GM21825 (cell line): ENCODE data around the gene MPL.

ENCODE experiments used
- ATAC-seq: cut with Tn5 transposase; IDR thresholded peaks from one replicate; pipeline ENCODE4 v1.9.1; 2021; ENCODE audit warnings: mild to moderate bottlenecking, moderate library complexity; ENCODE audit not compliant: unreplicated experiment

Gene MPL

GRCh38 chr1:43351421-43352350 lies 14.1 kb downstream of the MPL start:
- ATAC-seq: no peak

- no peak for ATAC-seq
These were observed 14.7 kb downstream of the MPL start for GRCh38 chr1:43352351-43352705.

GRCh38 chr1:43352881-43353280 lies 15.3 kb downstream of the MPL start:
- ATAC-seq: no peak

GRCh38 chr1:43354471-43354870 lies 16.9 kb downstream of the MPL start:
- ATAC-seq: no peak

GRCh38 chr1:43354936-43355335 lies 17.3 kb downstream of the MPL start:
- no peak for ATAC-seq

- no peak for ATAC-seq
These were observed 19.6 kb downstream of the MPL start for GRCh38 chr1:43357251-43357650.

- ATAC-seq: peak; percentile 23
These were observed 20.6 kb downstream of the MPL start for GRCh38 chr1:43358121-43358745.

GRCh38 chr1:43358746-43359693 lies 21.4 kb downstream of the MPL start, which contains the start of gene CDC20:
CDC20 (plus strand) TSS chr1:43358981; CDS start chr1:43359216, 235 bp downstream.
- ATAC-seq: peak; percentile 94

GRCh38 chr1:43359696-43360095 lies 22.1 kb downstream of the MPL start:
- no peak for ATAC-seq

- ATAC-seq: no peak
These were observed 23.0 kb downstream of the MPL start for GRCh38 chr1:43360616-43361015.

- ATAC-seq: no peak
These were observed 25.8 kb downstream of the MPL start for GRCh38 chr1:43363283-43363934.

GRCh38 chr1:43363935-43364525 lies 26.4 kb downstream of the MPL start:
- no peak for ATAC-seq

GRCh38 chr1:43365678-43366077 lies 28.1 kb downstream of the MPL start:
- ATAC-seq: no peak

GRCh38 chr1:43366179-43366578 lies 28.6 kb downstream of the MPL start:
- no peak for ATAC-seq

GRCh38 chr1:43366601-43367025 lies 29.0 kb downstream of the MPL start:
- ATAC-seq: no peak

- peak; percentile 24 for ATAC-seq
These were observed 29.6 kb downstream of the MPL start for GRCh38 chr1:43367026-43367903.

GRCh38 chr1:43367904-43368645 lies 30.5 kb downstream of the MPL start, which contains the start of gene ELOVL1:
ELOVL1 (minus strand) TSS chr1:43368011; CDS start chr1:43365609, 2,402 bp downstream.
- ATAC-seq: peak; percentile 68

GRCh38 chr1:43368646-43369020 lies 31.0 kb downstream of the MPL start:
- no peak for ATAC-seq
